ENCODE measurements around the gene MDK. TPM values are rescaled to one million over a fixed set of nuclear protein-coding genes. Genes with fewer than 3 reads are reported as not detected.

MDK gene
- total and polyA plus RNA-seq, 2 of the 13 experiments (the other 11 are each of a cell fraction or from before 2014, with no cell fraction given) = 312 to 407 TPM

GRCh38 chr11:46392421-46393230, 11.2 kb downstream of the MDK start (continued):
- TF ChIP-seq PHF20 (CRISPR knock-in tag; IDR thresholded peaks at IDR 0.05) (peak; percentile 54; the same call in 1 of the 2 replicates), SP1 (IDR thresholded peaks at IDR 0.05) (no peak), SP1 (CRISPR knock-in tag; IDR thresholded peaks at IDR 0.05) (peak; percentile 68; the same call in 1 of the 2 replicates), SP2 (CRISPR knock-in tag; IDR thresholded peaks at IDR 0.05) (0 out of 2 replicates have a peak, but pooled peaks have one; percentile 47), SRY (CRISPR knock-in tag; IDR thresholded peaks at IDR 0.05) (peak; percentile 98), SPEN (CRISPR knock-in tag; IDR thresholded peaks at IDR 0.05; ENCODE audit: low read depth) (peak; percentile 92), JARID2 (CRISPR knock-in tag; IDR thresholded peaks at IDR 0.05; ENCODE audit: insufficient replicate concordance) (peak; percentile 96), ZFP91 (CRISPR knock-in tag; IDR thresholded peaks at IDR 0.05; ENCODE audit: borderline replicate concordance) (peak; percentile 89), CBX5 (CRISPR knock-in tag; IDR thresholded peaks at IDR 0.05; ENCODE audit: borderline replicate concordance) (peak; percentile 90; the same call in 1 of the 2 replicates), ZNF333 (CRISPR knock-in tag; IDR thresholded peaks at IDR 0.05; ENCODE audit: borderline replicate concordance) (peak; percentile 97), SNAPC4 (CRISPR knock-in tag; IDR thresholded peaks at IDR 0.05) (peak; percentile 96), ZNF570 (CRISPR knock-in tag; IDR thresholded peaks at IDR 0.05; ENCODE audit: borderline replicate concordance) (no peak), ZMAT5 (CRISPR knock-in tag; IDR thresholded peaks at IDR 0.05; ENCODE audit: borderline replicate concordance, low read depth) (no peak), MNT (IDR thresholded peaks at IDR 0.05) (peak; percentile 30; the same call in 1 of the 2 replicates), BRD4 (CRISPR knock-in tag; IDR thresholded peaks at IDR 0.05) (no peak), ZNF326 (CRISPR knock-in tag; IDR thresholded peaks at IDR 0.05; ENCODE audit: borderline replicate concordance) (peak; percentile 54; the same call in 1 of the 2 replicates), SAFB2 (CRISPR knock-in tag; IDR thresholded peaks at IDR 0.05; ENCODE audit: borderline replicate concordance, low read depth) (peak; percentile 96; the same call in 1 of the 2 replicates), HINFP (CRISPR knock-in tag; IDR thresholded peaks at IDR 0.05; ENCODE audit: low read depth) (peak; percentile 89)

Data from HepG2 (cell line).